ENCODE results near the gene NDNF.

- TF ChIP-seq POLR2AphosphoS5 (IDR thresholded peaks at IDR 0.05; ENCODE audit: low read depth, low read length): no peak
- TF ChIP-seq, protein P1, sequence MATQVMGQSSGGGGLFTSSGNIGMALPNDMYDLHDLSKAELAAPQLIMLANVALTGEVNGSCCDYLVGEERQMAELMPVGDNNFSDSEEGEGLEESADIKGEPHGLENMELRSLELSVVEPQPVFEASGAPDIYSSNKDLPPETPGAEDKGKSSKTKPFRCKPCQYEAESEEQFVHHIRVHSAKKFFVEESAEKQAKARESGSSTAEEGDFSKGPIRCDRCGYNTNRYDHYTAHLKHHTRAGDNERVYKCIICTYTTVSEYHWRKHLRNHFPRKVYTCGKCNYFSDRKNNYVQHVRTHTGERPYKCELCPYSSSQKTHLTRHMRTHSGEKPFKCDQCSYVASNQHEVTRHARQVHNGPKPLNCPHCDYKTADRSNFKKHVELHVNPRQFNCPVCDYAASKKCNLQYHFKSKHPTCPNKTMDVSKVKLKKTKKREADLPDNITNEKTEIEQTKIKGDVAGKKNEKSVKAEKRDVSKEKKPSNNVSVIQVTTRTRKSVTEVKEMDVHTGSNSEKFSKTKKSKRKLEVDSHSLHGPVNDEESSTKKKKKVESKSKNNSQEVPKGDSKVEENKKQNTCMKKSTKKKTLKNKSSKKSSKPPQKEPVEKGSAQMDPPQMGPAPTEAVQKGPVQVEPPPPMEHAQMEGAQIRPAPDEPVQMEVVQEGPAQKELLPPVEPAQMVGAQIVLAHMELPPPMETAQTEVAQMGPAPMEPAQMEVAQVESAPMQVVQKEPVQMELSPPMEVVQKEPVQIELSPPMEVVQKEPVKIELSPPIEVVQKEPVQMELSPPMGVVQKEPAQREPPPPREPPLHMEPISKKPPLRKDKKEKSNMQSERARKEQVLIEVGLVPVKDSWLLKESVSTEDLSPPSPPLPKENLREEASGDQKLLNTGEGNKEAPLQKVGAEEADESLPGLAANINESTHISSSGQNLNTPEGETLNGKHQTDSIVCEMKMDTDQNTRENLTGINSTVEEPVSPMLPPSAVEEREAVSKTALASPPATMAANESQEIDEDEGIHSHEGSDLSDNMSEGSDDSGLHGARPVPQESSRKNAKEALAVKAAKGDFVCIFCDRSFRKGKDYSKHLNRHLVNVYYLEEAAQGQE (IDR thresholded peaks at IDR 0.05; ENCODE audit: insufficient read depth in 1 of 2, low read depth in 2 of 2, low read length in 2 of 2): peak in 1 of 2 experiments; percentile 54; a peak in 2 of 4 replicates
Measured at GRCh38 chr4:121107507-121107906, 35.2 kb upstream of the NDNF start.

Measured in PFSK-1 (cell line).